Measurements from ENCODE around the gene FMN2.
"Not testable (repeated sequence)": the region's sequence is repeated elsewhere in the genome, so short reads cannot be mapped to it uniquely, and the experiment has no call there.

Gene FMN2

GRCh38 chr1:240401731-240402130 lies 310.0 kb downstream of the FMN2 start:
- Histone ChIP-seq H3K4me3 (ENCODE audit: extremely low read depth, insufficient read depth, low read length, poor library complexity, severe bottlenecking) (no peak overlapping the region), H3K27ac (ENCODE audit: low read depth, low read length, severe bottlenecking) (no peak overlapping the region), H3K9me3 (ENCODE audit: control insufficient read depth, low read length) (no peaks in the 10 kb centered on the region), H3K36me3 (ENCODE audit: control insufficient read depth, insufficient read depth, low read length) (no peaks in the 10 kb centered on the region), H3K4me1 (ENCODE audit: control insufficient read depth, insufficient read depth, low read length, poor library complexity, severe bottlenecking) (peaks cover 11% of the 10 kb centered on the region)
- 86 to 94% methylated on average over 2 of the region's 4 CpGs for WGBS, 2 experiments (ENCODE audit: insufficient coverage in 2 of 2)

GRCh38 chr1:240402326-240402725 lies 310.6 kb downstream of the FMN2 start:
- no peak overlapping the region for H3K4me3 ChIP-seq (ENCODE audit: extremely low read depth, insufficient read depth, low read length, poor library complexity, severe bottlenecking)
- H3K4me1 ChIP-seq (ENCODE audit: control insufficient read depth, insufficient read depth, low read length, poor library complexity, severe bottlenecking), result peaks cover 11% of the 10 kb centered on the region
- no peaks in the 10 kb centered on the region for H3K9me3 ChIP-seq (ENCODE audit: control insufficient read depth, low read length)
- WGBS, 2 experiments (ENCODE audit: insufficient coverage in 2 of 2), result 94 to 100% methylated on average over 2 of the region's 4 CpGs
- H3K36me3 ChIP-seq (ENCODE audit: control insufficient read depth, insufficient read depth, low read length), result no peaks in the 10 kb centered on the region
- H3K27ac ChIP-seq (ENCODE audit: low read depth, low read length, severe bottlenecking), result no peak overlapping the region

- H3K4me1 ChIP-seq (ENCODE audit: control insufficient read depth, insufficient read depth, low read length, poor library complexity, severe bottlenecking), result peaks cover 3% of the 10 kb centered on the region
- H3K36me3 ChIP-seq (ENCODE audit: control insufficient read depth, insufficient read depth, low read length), result no peaks in the 10 kb centered on the region
- WGBS, 2 experiments (ENCODE audit: insufficient coverage in 2 of 2), result 100% methylated on average over 1 to 2 of the region's 4 CpGs
- H3K4me3 ChIP-seq (ENCODE audit: extremely low read depth, insufficient read depth, low read length, poor library complexity, severe bottlenecking), result no peak overlapping the region
- H3K9me3 ChIP-seq (ENCODE audit: control insufficient read depth, low read length), result no peaks in the 10 kb centered on the region
- no peak overlapping the region for H3K27ac ChIP-seq (ENCODE audit: low read depth, low read length, severe bottlenecking)
Observed at GRCh38 chr1:240404286-240404685, 312.6 kb downstream of the FMN2 start.

GRCh38 chr1:240405751-240406150 lies 314.1 kb downstream of the FMN2 start:
- Histone ChIP-seq H3K4me1 (ENCODE audit: control insufficient read depth, insufficient read depth, low read length, poor library complexity, severe bottlenecking) (no peaks in the 10 kb centered on the region), H3K4me3 (ENCODE audit: extremely low read depth, insufficient read depth, low read length, poor library complexity, severe bottlenecking) (no peak overlapping the region), H3K36me3 (ENCODE audit: control insufficient read depth, insufficient read depth, low read length) (no peaks in the 10 kb centered on the region), H3K9me3 (ENCODE audit: control insufficient read depth, low read length) (no peaks in the 10 kb centered on the region), H3K27ac (ENCODE audit: low read depth, low read length, severe bottlenecking) (no peak overlapping the region)
- WGBS, 2 experiments (ENCODE audit: insufficient coverage in 2 of 2), result 92 to 100% methylated on average over 1 to 10 of the region's 12 CpGs

- Histone ChIP-seq H3K36me3 (ENCODE audit: control insufficient read depth, insufficient read depth, low read length) (no peaks in the 10 kb centered on the region), H3K4me3 (ENCODE audit: extremely low read depth, insufficient read depth, low read length, poor library complexity, severe bottlenecking) (no peak overlapping the region), H3K9me3 (ENCODE audit: control insufficient read depth, low read length) (no peaks in the 10 kb centered on the region), H3K27ac (ENCODE audit: low read depth, low read length, severe bottlenecking) (no peak overlapping the region), H3K4me1 (ENCODE audit: control insufficient read depth, insufficient read depth, low read length, poor library complexity, severe bottlenecking) (no peaks in the 10 kb centered on the region)
- 87 to 100% methylated on average over 4 of the region's 5 CpGs for WGBS, 2 experiments (ENCODE audit: insufficient coverage in 2 of 2)
Observed at GRCh38 chr1:240407407-240407806, 315.7 kb downstream of the FMN2 start.

- H3K27ac ChIP-seq (ENCODE audit: low read depth, low read length, severe bottlenecking), result no peak overlapping the region
- no peaks in the 10 kb centered on the region for H3K4me1 ChIP-seq (ENCODE audit: control insufficient read depth, insufficient read depth, low read length, poor library complexity, severe bottlenecking)
- no peak overlapping the region for H3K4me3 ChIP-seq (ENCODE audit: extremely low read depth, insufficient read depth, low read length, poor library complexity, severe bottlenecking)
- no peaks in the 10 kb centered on the region for H3K36me3 ChIP-seq (ENCODE audit: control insufficient read depth, insufficient read depth, low read length)
- no peaks in the 10 kb centered on the region for H3K9me3 ChIP-seq (ENCODE audit: control insufficient read depth, low read length)
Observed at GRCh38 chr1:240409615-240410014, 317.9 kb downstream of the FMN2 start.

GRCh38 chr1:240413732-240414131 lies 322.0 kb downstream of the FMN2 start:
- WGBS, 2 experiments (ENCODE audit: insufficient coverage in 2 of 2), result 93 to 100% methylated on average over 1 to 3 of the region's 5 CpGs
- H3K27ac ChIP-seq (ENCODE audit: low read depth, low read length, severe bottlenecking), result no peak overlapping the region
- no peaks in the 10 kb centered on the region for H3K4me1 ChIP-seq (ENCODE audit: control insufficient read depth, insufficient read depth, low read length, poor library complexity, severe bottlenecking)
- no peak overlapping the region for H3K4me3 ChIP-seq (ENCODE audit: extremely low read depth, insufficient read depth, low read length, poor library complexity, severe bottlenecking)
- no peaks in the 10 kb centered on the region for H3K36me3 ChIP-seq (ENCODE audit: control insufficient read depth, insufficient read depth, low read length)
- H3K9me3 ChIP-seq (ENCODE audit: control insufficient read depth, low read length), result no peaks in the 10 kb centered on the region

GRCh38 chr1:240414237-240414636 lies 322.6 kb downstream of the FMN2 start:
- Histone ChIP-seq H3K9me3 (ENCODE audit: control insufficient read depth, low read length) (no peaks in the 10 kb centered on the region), H3K27ac (ENCODE audit: low read depth, low read length, severe bottlenecking) (no peak overlapping the region), H3K4me3 (ENCODE audit: extremely low read depth, insufficient read depth, low read length, poor library complexity, severe bottlenecking) (no peak overlapping the region), H3K36me3 (ENCODE audit: control insufficient read depth, insufficient read depth, low read length) (no peaks in the 10 kb centered on the region), H3K4me1 (ENCODE audit: control insufficient read depth, insufficient read depth, low read length, poor library complexity, severe bottlenecking) (no peaks in the 10 kb centered on the region)
- 100% methylated on average over 2 to 3 of the region's 6 CpGs for WGBS, 2 experiments (ENCODE audit: insufficient coverage in 2 of 2)

GRCh38 chr1:240415011-240415410 lies 323.3 kb downstream of the FMN2 start:
- not testable (repeated sequence) for H3K4me1 ChIP-seq (ENCODE audit: control insufficient read depth, insufficient read depth, low read length, poor library complexity, severe bottlenecking); H3K27ac ChIP-seq (ENCODE audit: low read depth, low read length, severe bottlenecking); H3K4me3 ChIP-seq (ENCODE audit: extremely low read depth, insufficient read depth, low read length, poor library complexity, severe bottlenecking); H3K36me3 ChIP-seq (ENCODE audit: control insufficient read depth, insufficient read depth, low read length); H3K9me3 ChIP-seq (ENCODE audit: control insufficient read depth, low read length)
- WGBS, 2 experiments (ENCODE audit: insufficient coverage in 2 of 2), result no CpG with 5 or more reads among the region's 1 CpG

- Histone ChIP-seq H3K27ac (ENCODE audit: low read depth, low read length, severe bottlenecking) (no peak overlapping the region), H3K4me1 (ENCODE audit: control insufficient read depth, insufficient read depth, low read length, poor library complexity, severe bottlenecking) (no peaks in the 10 kb centered on the region), H3K4me3 (ENCODE audit: extremely low read depth, insufficient read depth, low read length, poor library complexity, severe bottlenecking) (no peak overlapping the region), H3K9me3 (ENCODE audit: control insufficient read depth, low read length) (no peaks in the 10 kb centered on the region), H3K36me3 (ENCODE audit: control insufficient read depth, insufficient read depth, low read length) (no peaks in the 10 kb centered on the region)
- WGBS, 2 experiments (ENCODE audit: insufficient coverage in 2 of 2), result 85 to 96% methylated on average over 3 of the region's 4 CpGs
Observed at GRCh38 chr1:240415532-240415931, 323.8 kb downstream of the FMN2 start.

GRCh38 chr1:240417317-240417716 lies 325.6 kb downstream of the FMN2 start:
- H3K4me3 ChIP-seq (ENCODE audit: extremely low read depth, insufficient read depth, low read length, poor library complexity, severe bottlenecking), result no peak overlapping the region
- H3K4me1 ChIP-seq (ENCODE audit: control insufficient read depth, insufficient read depth, low read length, poor library complexity, severe bottlenecking), result no peaks in the 10 kb centered on the region
- WGBS, 2 experiments (ENCODE audit: insufficient coverage in 2 of 2), result 100% methylated on average over 1 of the region's 2 CpGs
- H3K36me3 ChIP-seq (ENCODE audit: control insufficient read depth, insufficient read depth, low read length), result no peaks in the 10 kb centered on the region
- H3K9me3 ChIP-seq (ENCODE audit: control insufficient read depth, low read length), result no peaks in the 10 kb centered on the region
- H3K27ac ChIP-seq (ENCODE audit: low read depth, low read length, severe bottlenecking), result no peak overlapping the region

- WGBS, 2 experiments (ENCODE audit: insufficient coverage in 2 of 2), result 91 to 92% methylated on average over 3 to 4 of the region's 5 CpGs
- no peaks in the 10 kb centered on the region for H3K36me3 ChIP-seq (ENCODE audit: control insufficient read depth, insufficient read depth, low read length)
- H3K9me3 ChIP-seq (ENCODE audit: control insufficient read depth, low read length), result no peaks in the 10 kb centered on the region
- H3K4me3 ChIP-seq (ENCODE audit: extremely low read depth, insufficient read depth, low read length, poor library complexity, severe bottlenecking), result no peak overlapping the region
- no peaks in the 10 kb centered on the region for H3K4me1 ChIP-seq (ENCODE audit: control insufficient read depth, insufficient read depth, low read length, poor library complexity, severe bottlenecking)
- no peak overlapping the region for H3K27ac ChIP-seq (ENCODE audit: low read depth, low read length, severe bottlenecking)
Observed at GRCh38 chr1:240420766-240421165, 329.1 kb downstream of the FMN2 start.

Measured in mesodermal cell (in vitro differentiated cells).